GM12891 (cell line): ENCODE measurements around the gene TSPAN9.

Experiments
- POLR2A ChIP-seq: IDR thresholded peaks from 2 replicates; pipeline ENCODE4 v1.6.1; 2011; ENCODE audit warnings: low read depth, low read length, control low read depth
- POLR2AphosphoS5 ChIP-seq: IDR thresholded peaks from 2 replicates; pipeline ENCODE4 v1.6.1; 2011; ENCODE audit warnings: low read depth, low read length, control low read depth
- TAF1 ChIP-seq: IDR thresholded peaks from 2 replicates; pipeline ENCODE4 v1.6.1; 2011; ENCODE audit warnings: low read depth, low read length, control low read depth

DNA sequence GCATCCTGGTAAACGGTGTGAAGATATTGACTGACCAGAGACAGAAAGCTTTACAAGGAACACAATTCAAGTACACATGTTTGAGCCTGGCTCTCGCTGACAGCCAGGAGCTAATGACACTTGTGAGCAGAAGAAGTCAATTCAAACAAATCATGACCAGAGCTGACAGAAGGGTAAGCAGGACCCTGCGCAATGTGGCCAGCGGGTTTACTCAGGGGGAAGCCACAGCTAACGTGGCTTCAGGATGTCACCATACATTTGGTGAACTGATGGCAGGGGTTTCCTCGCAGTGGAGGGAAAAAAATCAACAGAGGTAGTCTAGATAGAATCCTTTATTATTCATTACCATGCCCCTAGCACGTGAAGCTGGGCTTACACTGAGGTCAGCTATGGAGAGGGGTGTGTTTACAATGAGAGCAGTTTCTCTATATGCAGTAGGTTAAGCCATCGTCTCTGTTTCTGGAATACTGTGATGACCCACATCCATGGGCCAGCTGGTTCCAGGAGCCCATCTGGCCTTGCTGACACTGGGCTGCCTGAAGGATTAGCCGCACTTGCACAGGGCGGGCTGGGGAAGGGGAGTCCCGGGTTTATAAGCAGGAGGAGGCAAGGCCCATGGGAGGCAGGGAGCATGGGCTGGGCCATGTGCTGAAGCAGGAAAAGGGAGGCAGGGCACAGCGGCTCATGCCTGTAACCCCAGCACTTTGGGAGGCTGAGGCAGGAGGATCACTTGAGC is 215.7 kb downstream of the TSPAN9 start:
- TF ChIP-seq POLR2AphosphoS5: no peak
- TF ChIP-seq POLR2A: no peak
- TF ChIP-seq TAF1: no peak
